Stomach smooth muscle (tissue), 2 donors: ENCODE data around the gene CDK6.

Experiments
- H3K27ac ChIP-seq: one replicate; pipeline ENCODE4 v1.7.0; 2013; ENCODE audit warnings: mild to moderate bottlenecking, low read length, inconsistent platforms
- H3K27me3 ChIP-seq, 2 donors: one replicate each; pipeline ENCODE4 v1.7.0; 2013; ENCODE audit warnings: low read length in 2 of 2; ENCODE audit not compliant: insufficient read depth in 2 of 2, control insufficient read depth in 1 of 2
- H3K36me3 ChIP-seq, 2 donors: one replicate each; pipeline ENCODE4 v1.7.0; 2013; ENCODE audit warnings: low read length in 2 of 2; ENCODE audit not compliant: control insufficient read depth in 2 of 2, insufficient read depth in 2 of 2
- H3K4me1 ChIP-seq: one replicate; pipeline ENCODE4 v1.7.0; 2013; ENCODE audit warnings: low read length; ENCODE audit not compliant: control insufficient read depth, insufficient read depth
- H3K4me3 ChIP-seq, 2 donors: one replicate each; pipeline ENCODE4 v1.7.0; 2013; ENCODE audit warnings: low read length in 2 of 2
- H3K9ac ChIP-seq, 2 donors: one replicate each; pipeline ENCODE4 v1.7.0; 2013; ENCODE audit warnings: low read length in 2 of 2, mild to moderate bottlenecking in 1 of 2
- H3K9me3 ChIP-seq, 2 donors: one replicate each; pipeline ENCODE4 v1.7.0; 2013; ENCODE audit warnings: low read length in 2 of 2; ENCODE audit not compliant: control insufficient read depth in 2 of 2
- donor health status: healthy.
- donor health status: Pancreatic carcinoma.

The CDK6 gene

GRCh38 chr7:92588561-92588960 lies 247.8 kb downstream of the CDK6 start:
- no peaks in the 10 kb centered on the region for H3K27me3 ChIP-seq
- H3K4me1 ChIP-seq, result peaks cover 14% of the 10 kb centered on the region
- no peaks in the 10 kb centered on the region for H3K36me3 ChIP-seq
- no peak overlapping the region for H3K9ac ChIP-seq
- H3K4me3 ChIP-seq, result peak overlapping the region; percentile 84 to 97
- H3K27ac ChIP-seq, result no peak overlapping the region
- no peaks in the 10 kb centered on the region for H3K9me3 ChIP-seq

- Histone ChIP-seq H3K4me1 (peaks cover 14% of the 10 kb centered on the region), H3K27ac (no peak overlapping the region), H3K9me3 (no peaks in the 10 kb centered on the region), H3K27me3 (no peaks in the 10 kb centered on the region), H3K9ac (no peak overlapping the region), H3K36me3 (no peaks in the 10 kb centered on the region), H3K4me3 (no peak overlapping the region)
Measured at GRCh38 chr7:92586841-92587240, 249.5 kb downstream of the CDK6 start.

GRCh38 chr7:92586403-92586802 lies 250.0 kb downstream of the CDK6 start:
- no peak overlapping the region for H3K27ac ChIP-seq
- H3K9ac ChIP-seq, result no peak overlapping the region
- H3K4me1 ChIP-seq, result peaks cover 14% of the 10 kb centered on the region
- no peaks in the 10 kb centered on the region for H3K9me3 ChIP-seq
- H3K4me3 ChIP-seq, result no peak overlapping the region
- no peaks in the 10 kb centered on the region for H3K27me3 ChIP-seq
- H3K36me3 ChIP-seq, result no peaks in the 10 kb centered on the region

GRCh38 chr7:92584953-92585352 lies 251.4 kb downstream of the CDK6 start:
- Histone ChIP-seq H3K9ac (no peak overlapping the region), H3K27me3 (no peaks in the 10 kb centered on the region), H3K9me3 (no peaks in the 10 kb centered on the region), H3K4me3 (no peak overlapping the region), H3K4me1 (peaks cover 11% of the 10 kb centered on the region), H3K36me3 (peaks cover 5% of the 10 kb centered on the region in 2 donors), H3K27ac (no peak overlapping the region)

DNA sequence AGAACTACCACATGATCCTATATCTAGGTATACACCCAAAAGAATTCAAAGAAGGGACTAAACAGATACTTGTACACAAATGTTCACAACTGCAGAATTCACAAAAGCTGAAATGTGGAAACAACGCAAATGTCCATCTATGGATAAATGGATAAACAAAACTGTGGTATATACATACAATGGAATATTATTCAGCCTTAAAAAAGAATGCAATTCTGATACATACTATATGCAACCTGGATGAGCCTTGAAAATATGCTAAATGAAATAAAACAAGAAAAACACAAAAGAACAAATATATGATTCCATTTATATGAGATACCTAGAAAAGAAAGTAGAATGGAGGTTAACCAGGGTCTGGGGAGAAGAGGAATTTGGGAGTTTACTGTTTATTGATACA lies 253.4 kb downstream of the CDK6 start:
- Histone ChIP-seq H3K9me3 (no peaks in the 10 kb centered on the region), H3K27ac (no peak overlapping the region), H3K9ac (no peak overlapping the region), H3K27me3 (no peaks in the 10 kb centered on the region), H3K4me1 (peaks cover 2% of the 10 kb centered on the region), H3K4me3 (no peak overlapping the region), H3K36me3 (peaks cover 15 to 19% of the 10 kb centered on the region in 2 donors)

GRCh38 chr7:92576296-92576695 lies 260.1 kb downstream of the CDK6 start:
- peaks cover 34 to 41% of the 10 kb centered on the region in 2 donors for H3K36me3 ChIP-seq
- no peaks in the 10 kb centered on the region for H3K4me1 ChIP-seq
- H3K27me3 ChIP-seq, result no peaks in the 10 kb centered on the region
- H3K4me3 ChIP-seq, result no peak overlapping the region
- H3K27ac ChIP-seq, result no peak overlapping the region
- H3K9me3 ChIP-seq, result no peaks in the 10 kb centered on the region
- H3K9ac ChIP-seq, result no peak overlapping the region

DNA sequence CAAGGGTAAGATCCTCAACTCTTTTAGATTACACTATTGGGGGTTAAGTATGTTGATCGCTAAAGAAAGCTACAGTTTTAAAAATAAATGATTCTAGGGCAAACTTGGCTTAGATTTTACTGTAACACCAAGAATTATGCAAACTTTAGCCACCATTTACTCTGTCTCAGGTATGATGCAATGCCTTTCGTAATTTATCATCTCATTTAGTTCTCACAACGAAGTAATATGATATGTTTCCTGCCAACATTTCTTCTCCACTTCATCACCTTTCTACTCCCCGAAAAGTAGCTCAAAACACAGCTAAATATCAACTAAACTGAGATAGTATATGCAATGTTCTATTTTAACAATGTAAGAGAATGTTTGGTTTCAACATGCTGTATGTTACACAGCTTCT lies 267.2 kb downstream of the CDK6 start:
- no peaks in the 10 kb centered on the region for H3K9me3 ChIP-seq
- H3K27ac ChIP-seq, result no peak overlapping the region
- H3K4me1 ChIP-seq, result no peaks in the 10 kb centered on the region
- H3K27me3 ChIP-seq, result no peaks in the 10 kb centered on the region
- H3K9ac ChIP-seq, result no peak overlapping the region
- H3K4me3 ChIP-seq, result no peak overlapping the region
- peaks cover 18 to 28% of the 10 kb centered on the region in 2 donors for H3K36me3 ChIP-seq

- no peak overlapping the region for H3K4me3 ChIP-seq
- H3K27me3 ChIP-seq, result no peaks in the 10 kb centered on the region
- no peak overlapping the region for H3K27ac ChIP-seq
- no peaks in the 10 kb centered on the region for H3K9me3 ChIP-seq
- H3K36me3 ChIP-seq, result peaks cover 15 to 32% of the 10 kb centered on the region in 2 donors
- no peak overlapping the region for H3K9ac ChIP-seq
- H3K4me1 ChIP-seq, result no peaks in the 10 kb centered on the region
Measured at GRCh38 chr7:92567460-92567859, 268.9 kb downstream of the CDK6 start.

DNA sequence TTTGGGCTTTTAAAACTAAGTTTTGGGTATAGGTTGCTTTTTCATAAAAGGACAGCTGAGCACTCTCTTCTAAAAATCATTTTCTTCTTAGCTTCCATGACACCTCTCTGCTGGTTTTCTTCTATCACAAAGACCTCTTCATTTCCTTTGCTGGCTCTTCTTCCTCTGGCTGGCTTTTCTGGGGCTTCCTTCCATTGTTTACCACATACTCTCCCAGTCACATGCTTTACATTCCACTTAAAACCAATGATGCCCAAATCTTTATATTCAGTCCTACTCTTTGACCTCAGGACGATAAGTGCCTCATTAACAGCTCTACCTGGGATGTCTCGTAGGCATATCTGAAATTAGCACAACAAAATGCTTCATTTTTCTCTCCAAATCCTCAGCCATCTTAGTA lies 273.0 kb downstream of the CDK6 start:
- Histone ChIP-seq H3K4me3 (no peak overlapping the region), H3K27me3 (no peaks in the 10 kb centered on the region), H3K9ac (no peak overlapping the region), H3K4me1 (no peaks in the 10 kb centered on the region), H3K36me3 (peaks cover 10 to 14% of the 10 kb centered on the region in 2 donors), H3K9me3 (no peaks in the 10 kb centered on the region), H3K27ac (no peak overlapping the region)

- Histone ChIP-seq H3K27me3 (no peaks in the 10 kb centered on the region), H3K9me3 (no peaks in the 10 kb centered on the region), H3K4me1 (no peaks in the 10 kb centered on the region), H3K27ac (no peak overlapping the region), H3K4me3 (no peak overlapping the region), H3K9ac (no peak overlapping the region), H3K36me3 (peaks cover 9 to 14% of the 10 kb centered on the region in 2 donors)
Measured at GRCh38 chr7:92560602-92561001, 275.8 kb downstream of the CDK6 start.

- no peak overlapping the region for H3K9ac ChIP-seq
- no peak overlapping the region for H3K27ac ChIP-seq
- H3K4me1 ChIP-seq, result no peaks in the 10 kb centered on the region
- peaks cover 0 to 5% of the 10 kb centered on the region in 2 donors for H3K36me3 ChIP-seq
- H3K4me3 ChIP-seq, result no peak overlapping the region
- no peaks in the 10 kb centered on the region for H3K27me3 ChIP-seq
- no peaks in the 10 kb centered on the region for H3K9me3 ChIP-seq
Measured at GRCh38 chr7:92557808-92558362, 278.5 kb downstream of the CDK6 start.
